DOHH2 (cell line): Measurements from ENCODE around the gene ATXN2.
"Not testable (repeated sequence)": the region's sequence is repeated elsewhere in the genome, so short reads cannot be mapped to it uniquely, and the experiment has no call there.

Source experiments
- H3F3A ChIP-seq: fragments of 200-600 bp; sonication (generic), shearing (Covaris generic); 2 replicates; pipeline ENCODE4 v1.6.0; 2016; ENCODE audit warnings: antibody characterized with exemption, mild to moderate bottlenecking; ENCODE audit not compliant: control insufficient read depth, insufficient read depth
- H3K27ac ChIP-seq: fragments of 200-600 bp; sonication (generic); 2 replicates; pipeline ENCODE4 v1.5.1; 2014; ENCODE audit warnings: low read depth, mild to moderate bottlenecking, low read length, moderate library complexity
- H3K27me3 ChIP-seq: fragments of 200-600 bp; sonication (generic); 2 replicates; pipeline ENCODE4 v1.6.1; 2014; ENCODE audit warnings: mild to moderate bottlenecking, low read length, mixed read lengths; ENCODE audit not compliant: control insufficient read depth
- H3K36me3 ChIP-seq: fragments of 200-600 bp; sonication (generic); 2 replicates; pipeline ENCODE4 v1.6.1; 2014; ENCODE audit warnings: mild to moderate bottlenecking, low read length, moderate library complexity, mixed read lengths; ENCODE audit not compliant: control insufficient read depth
- H3K4me1 ChIP-seq: fragments of 200-600 bp; sonication (generic); 2 replicates; pipeline ENCODE4 v1.6.1; 2014; ENCODE audit warnings: mild to moderate bottlenecking, low read length, mixed read lengths; ENCODE audit not compliant: control insufficient read depth
- H3K4me2 ChIP-seq: fragments of 200-600 bp; sonication (generic); 2 replicates; pipeline ENCODE4 v1.6.0; 2014; ENCODE audit warnings: mild to moderate bottlenecking, low read length, moderate library complexity
- H3K4me3 ChIP-seq: fragments of 200-600 bp; sonication (generic); 2 replicates; pipeline ENCODE4 v1.5.1; 2014; ENCODE audit warnings: mild to moderate bottlenecking, low read length, mixed read lengths
- H3K79me2 ChIP-seq: fragments of 200-600 bp; sonication (generic); 2 replicates; pipeline ENCODE4 v1.6.1; 2014; ENCODE audit warnings: mild to moderate bottlenecking, low read length, mixed read lengths; ENCODE audit not compliant: control insufficient read depth
- H3K9me2 ChIP-seq: fragments of 200-600 bp; sonication (generic); replicated peaks from 2 replicates; pipeline ENCODE4 v1.6.1; 2014; ENCODE audit warnings: mild to moderate bottlenecking, low read length, mixed read lengths; ENCODE audit not compliant: control insufficient read depth
- H3K9me3 ChIP-seq: fragments of 200-600 bp; sonication (generic); 2 replicates; pipeline ENCODE4 v1.6.1; 2014; ENCODE audit warnings: antibody characterized with exemption, low read length, mixed read lengths; ENCODE audit not compliant: control insufficient read depth, insufficient read depth
- H4K20me1 ChIP-seq: fragments of 200-600 bp; sonication (generic); 2 replicates; pipeline ENCODE4 v1.6.0; 2014; ENCODE audit warnings: low read depth, mild to moderate bottlenecking, antibody characterized with exemption, low read length, moderate library complexity; ENCODE audit not compliant: control insufficient read depth, insufficient read depth
- EZH2phosphoT487 ChIP-seq: fragments of 200-600 bp; sonication (generic); IDR thresholded peaks from 2 replicates; pipeline ENCODE4 v1.6.1; 2017; ENCODE audit warnings: borderline replicate concordance, mild to moderate bottlenecking, antibody characterized with exemption, low read length, moderate library complexity, mixed read lengths
- TF ChIP-seq, protein P1 (sequence below): fragments of 200-600 bp; sonication (generic); IDR thresholded peaks from one replicate; pipeline ENCODE4 v1.5.1; 2014; ENCODE audit warnings: antibody characterized with exemption, mild to moderate bottlenecking, low read depth, low read length; ENCODE audit not compliant: poor library complexity, severe bottlenecking

The ATXN2 gene

DNA sequence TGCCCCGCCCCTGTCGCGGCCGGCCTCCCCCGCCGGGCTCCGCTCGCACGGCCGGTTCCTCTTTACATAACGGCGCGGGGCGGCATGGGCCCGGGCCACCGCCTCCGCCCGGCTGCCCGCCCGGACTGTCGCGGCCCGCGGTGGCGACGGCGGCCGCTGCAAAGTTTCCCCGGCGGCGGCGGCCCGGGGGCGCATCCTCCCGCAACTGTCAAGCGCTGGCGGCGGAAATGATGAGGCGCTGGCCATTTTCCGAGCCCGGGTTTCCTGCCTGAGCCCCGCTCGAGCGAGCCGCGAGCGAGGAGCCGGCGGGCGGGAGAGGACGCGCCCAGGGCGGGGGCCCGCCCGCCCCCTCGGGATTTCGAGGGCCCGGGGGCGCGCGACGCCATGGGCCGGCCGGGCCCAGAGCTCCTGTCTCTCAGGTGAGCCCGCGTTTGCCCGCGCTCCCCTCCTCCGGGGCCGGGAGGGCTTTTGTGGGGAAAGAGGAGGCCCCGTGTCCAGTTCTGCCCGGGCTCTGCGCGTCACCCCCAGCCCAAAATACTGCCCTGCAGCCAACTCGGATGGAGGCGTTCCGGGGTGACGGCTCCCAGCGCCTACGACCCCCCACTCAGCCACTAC, 193.1 kb downstream of the ATXN2 start, which contains the start of gene SH2B3:
Gene SH2B3, plus strand, starts transcription at position 65 of the 615 bp plus-strand sequence. CDS start 12,223 bp downstream, outside the sequence.
- Histone ChIP-seq H3K79me2 (peaks cover 50% of the 10 kb centered on the region), H3K4me1 (peaks cover 69% of the 10 kb centered on the region), H3F3A (peaks cover 13% of the 10 kb centered on the region; the same call in 1 of the 2 replicates)

DNA sequence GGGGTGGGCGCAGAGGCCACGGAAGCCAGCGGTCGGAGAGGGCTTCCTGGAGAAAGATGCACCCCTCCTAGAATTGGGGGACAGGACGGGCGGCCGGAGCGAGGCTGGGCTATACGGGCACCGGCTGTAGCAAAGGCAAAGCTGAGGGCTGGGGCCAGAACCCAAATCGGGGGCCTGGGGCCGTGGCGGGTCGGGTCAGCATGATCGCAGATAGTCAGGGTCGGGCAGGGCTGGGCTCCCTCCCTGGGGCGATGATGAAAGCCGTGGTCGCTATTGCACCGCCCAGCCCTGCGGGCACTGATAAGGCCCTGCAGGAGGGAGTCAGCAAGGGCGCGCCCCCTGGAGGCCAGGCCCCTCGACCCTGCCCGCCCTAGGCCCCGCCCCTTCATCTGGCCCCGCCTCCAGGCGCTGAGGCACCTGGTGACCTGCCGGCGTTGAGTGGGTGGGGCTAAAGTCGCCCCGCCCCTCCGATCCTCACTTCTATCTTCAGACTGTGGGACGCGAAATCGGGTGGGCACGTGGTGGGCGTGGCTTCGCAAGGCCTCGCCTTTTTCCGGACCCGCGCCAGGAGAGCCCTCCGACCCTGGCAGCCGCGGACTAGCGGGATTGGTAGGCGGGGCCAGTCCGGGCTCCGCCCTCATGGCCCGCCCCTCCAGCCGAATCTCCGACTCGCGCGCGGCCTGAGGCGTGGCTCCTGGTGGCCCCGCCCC, 193.8 kb downstream of the ATXN2 start:
- no peaks in the 10 kb centered on the region for H3K27me3 ChIP-seq
- H3K4me1 ChIP-seq, result peaks cover 63% of the 10 kb centered on the region
- no peaks in the 10 kb centered on the region for H3K9me2 ChIP-seq
- H3K9me3 ChIP-seq, result no peaks in the 10 kb centered on the region
- H4K20me1 ChIP-seq, result peaks cover 29% of the 10 kb centered on the region
- H3K36me3 ChIP-seq, result peaks cover 8% of the 10 kb centered on the region; the same call in 1 of the 2 replicates
- H3K4me2 ChIP-seq, result peak overlapping the region; percentile 99
- peak overlapping the region; percentile 91 for H3K4me3 ChIP-seq
- H3K27ac ChIP-seq, result peak overlapping the region; percentile 87
- peaks cover 43% of the 10 kb centered on the region for H3K79me2 ChIP-seq
- H3F3A ChIP-seq, result peaks cover 13% of the 10 kb centered on the region; the same call in 1 of the 2 replicates
- TF ChIP-seq EZH2phosphoT487, result no peak
- TF ChIP-seq, protein P1, sequence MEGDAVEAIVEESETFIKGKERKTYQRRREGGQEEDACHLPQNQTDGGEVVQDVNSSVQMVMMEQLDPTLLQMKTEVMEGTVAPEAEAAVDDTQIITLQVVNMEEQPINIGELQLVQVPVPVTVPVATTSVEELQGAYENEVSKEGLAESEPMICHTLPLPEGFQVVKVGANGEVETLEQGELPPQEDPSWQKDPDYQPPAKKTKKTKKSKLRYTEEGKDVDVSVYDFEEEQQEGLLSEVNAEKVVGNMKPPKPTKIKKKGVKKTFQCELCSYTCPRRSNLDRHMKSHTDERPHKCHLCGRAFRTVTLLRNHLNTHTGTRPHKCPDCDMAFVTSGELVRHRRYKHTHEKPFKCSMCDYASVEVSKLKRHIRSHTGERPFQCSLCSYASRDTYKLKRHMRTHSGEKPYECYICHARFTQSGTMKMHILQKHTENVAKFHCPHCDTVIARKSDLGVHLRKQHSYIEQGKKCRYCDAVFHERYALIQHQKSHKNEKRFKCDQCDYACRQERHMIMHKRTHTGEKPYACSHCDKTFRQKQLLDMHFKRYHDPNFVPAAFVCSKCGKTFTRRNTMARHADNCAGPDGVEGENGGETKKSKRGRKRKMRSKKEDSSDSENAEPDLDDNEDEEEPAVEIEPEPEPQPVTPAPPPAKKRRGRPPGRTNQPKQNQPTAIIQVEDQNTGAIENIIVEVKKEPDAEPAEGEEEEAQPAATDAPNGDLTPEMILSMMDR, result peak; percentile 66

More for the DNA sequence above, 193.1 kb downstream of the ATXN2 start, which contains the start of gene SH2B3:
- Histone ChIP-seq H3K9me2 (no peaks in the 10 kb centered on the region), H3K4me3 (peak within 1 kb of the TSS; percentile 97), H3K27me3 (no peaks in the 10 kb centered on the region), H4K20me1 (peaks cover 33% of the 10 kb centered on the region), H3K4me2 (peak within 1 kb of the TSS; percentile 99), H3K36me3 (peaks cover 8% of the 10 kb centered on the region; the same call in 1 of the 2 replicates), H3K9me3 (no peaks in the 10 kb centered on the region), H3K27ac (peak within 1 kb of the TSS; percentile 87)
- TF ChIP-seq, protein P1, result no peak
- TF ChIP-seq EZH2phosphoT487, result no peak

DNA sequence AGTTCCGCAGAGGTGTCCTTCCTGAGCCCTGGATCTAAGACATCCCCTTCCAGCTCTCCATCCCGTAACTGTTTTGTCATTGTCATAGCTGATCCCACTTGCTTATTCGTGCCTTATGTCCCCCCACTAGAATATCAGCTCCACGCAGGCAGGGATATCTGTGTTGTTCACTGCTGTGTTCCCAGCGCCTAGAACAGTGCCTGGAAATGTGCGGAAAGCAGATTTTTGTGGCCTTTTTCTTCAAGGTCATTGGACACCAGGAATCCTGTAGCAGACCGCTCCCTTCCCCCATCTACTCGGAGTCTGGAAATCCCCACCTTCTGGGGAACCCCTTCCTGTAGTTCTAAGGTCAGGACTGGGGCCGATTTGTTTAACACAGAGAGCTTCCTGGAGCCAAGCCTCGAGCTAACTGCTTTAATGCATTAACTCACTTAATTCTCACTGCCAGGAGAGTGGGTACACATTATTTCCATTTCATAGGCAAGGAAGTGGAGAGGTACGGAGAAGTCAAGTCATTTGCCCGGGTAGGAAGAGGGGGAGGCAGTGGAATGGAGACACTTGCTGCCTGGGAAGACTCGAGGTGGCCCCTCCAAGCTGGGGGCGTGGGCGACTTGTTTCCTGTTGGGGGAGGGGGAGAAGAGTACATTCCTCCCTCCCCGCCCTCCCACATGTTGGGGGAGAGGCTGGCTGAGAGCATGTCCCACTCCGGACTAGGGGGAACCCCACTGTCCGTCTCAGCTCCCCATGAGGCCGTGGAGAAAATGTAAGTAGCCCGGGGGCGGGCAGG, 194.6 kb downstream of the ATXN2 start:
- H3K9me3 ChIP-seq, result no peaks in the 10 kb centered on the region
- no peaks in the 10 kb centered on the region for H3K9me2 ChIP-seq
- peaks cover 23% of the 10 kb centered on the region for H4K20me1 ChIP-seq
- peak overlapping the region; percentile 87 for H3K27ac ChIP-seq
- H3K27me3 ChIP-seq, result no peaks in the 10 kb centered on the region
- TF ChIP-seq EZH2phosphoT487, result no peak
- TF ChIP-seq, protein P1, result no peak
- H3F3A ChIP-seq, result peaks cover 13% of the 10 kb centered on the region; the same call in 1 of the 2 replicates
- H3K4me2 ChIP-seq, result peak overlapping the region; percentile 99
- H3K79me2 ChIP-seq, result peaks cover 36% of the 10 kb centered on the region
- peaks cover 8% of the 10 kb centered on the region; the same call in 1 of the 2 replicates for H3K36me3 ChIP-seq
- peak overlapping the region; percentile 91 for H3K4me3 ChIP-seq
- H3K4me1 ChIP-seq, result peaks cover 63% of the 10 kb centered on the region

DNA sequence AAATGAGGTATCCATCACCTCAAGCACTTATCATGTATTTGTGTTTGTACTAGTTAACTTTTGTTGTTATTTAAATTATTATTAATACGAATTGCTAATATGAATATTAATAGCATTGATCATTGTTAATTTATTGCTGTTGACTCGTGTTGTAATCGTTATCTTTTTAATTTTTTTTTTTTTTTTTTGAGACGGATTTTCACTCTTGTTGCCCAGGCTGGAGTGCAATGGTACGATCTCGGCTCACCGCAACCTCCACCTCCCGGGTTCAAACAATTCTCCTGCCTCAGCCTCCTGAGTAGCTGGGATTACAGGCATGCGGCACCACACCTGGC, 196.7 kb downstream of the ATXN2 start:
- Histone ChIP-seq H3F3A (peaks cover 16% of the 10 kb centered on the region), H3K79me2 (peaks cover 15% of the 10 kb centered on the region), H3K4me1 (peaks cover 49% of the 10 kb centered on the region)
- not testable (repeated sequence) for H3K27ac ChIP-seq, H3K27me3 ChIP-seq, H3K36me3 ChIP-seq, H3K4me3 ChIP-seq, H3K4me2 ChIP-seq, H3K9me3 ChIP-seq, H4K20me1 ChIP-seq, H3K9me2 ChIP-seq
